Body of pancreas (tissue), 4 donors: ENCODE data around the gene TGFB3. TPM values are rescaled to one million over a fixed set of nuclear protein-coding genes. Genes with fewer than 3 reads are reported as not detected.

Source experiments
- ATAC-seq: fragments of 150-250 bp; one replicate; pipeline ENCODE4 v1.9.1; 2016
- DNase-seq, 4 donors: peaks; one replicate each; pipeline ENCODE4 v3.0.0-alpha.2; 2019
- H3K27ac ChIP-seq, 4 donors: fragments of 200-600 bp; sonication (generic); 1 replicate in 3 of 4; 2 replicates in 1 of 4; pipeline versions ENCODE4 v1.5.1 to v1.6.1; 2016 to 2019; ENCODE audit warnings: mild to moderate bottlenecking in 1 of 4, mixed read lengths in 1 of 4, moderate library complexity in 1 of 4
- H3K27me3 ChIP-seq, 2 donors: fragments of 200-600 bp; sonication (generic); one replicate each; pipeline ENCODE4 v1.6.0; 2016; ENCODE audit warnings: mild to moderate bottlenecking in 1 of 2
- H3K36me3 ChIP-seq, 2 donors: fragments of 200-600 bp; sonication (generic); replicated peaks in 1 of 2; 2 replicates each; pipeline ENCODE4 v1.5.1; 2016; ENCODE audit warnings: low read depth in 2 of 2; ENCODE audit not compliant: insufficient read depth in 1 of 2
- H3K4me1 ChIP-seq: fragments of 200-600 bp; sonication (generic); one replicate; pipeline ENCODE4 v1.6.0; 2016
- H3K4me3 ChIP-seq, 2 donors: fragments of 200-600 bp; sonication (generic); 1 replicate in 1 of 2; 2 replicates in 1 of 2; pipeline ENCODE4 v1.5.1; 2016 to 2019
- H3K9me3 ChIP-seq, 3 donors: fragments of 200-600 bp; sonication (generic); 1 replicate in 2 of 3; 2 replicates in 1 of 3; pipeline ENCODE4 v1.5.1; 2016
- POLR2A ChIP-seq, 3 donors: fragments of 450-650 bp; IDR thresholded peaks; one replicate each; pipeline ENCODE4 v1.6.1; 2016; ENCODE audit warnings: antibody characterized with exemption in 3 of 3, mild to moderate bottlenecking in 2 of 3
- WGBS, 2 donors: methylation state at CpG; one replicate each; pipeline ENCODE4 v1.1.5; 2017; 5-methylcytosine and 5-hydroxymethylcytosine counted together
- intact Hi-C: fragments of 100-400 bp; cut with DNase I; formaldehyde crosslinking; loops from one replicate; pipeline ENCODE4 v1.15.1; 2023
- total RNA-seq, 2 donors: library from RNA; depleted of rRNA; stranded (reverse); fragments of >200 nt; gene quantifications; one replicate each; pipeline ENCODE4 v1.1.0, GENCODE V29; 2016
- TF ChIP-seq, protein P1 (sequence below), 7 experiments: fragments of 450-650 bp in 4 of 7; fragments of 200-600 bp in 3 of 7; sonication (generic) in 3 of 7; IDR thresholded peaks; one replicate each; pipeline ENCODE4 v1.5.1; 2016 to 2019; ENCODE audit warnings: antibody characterized with exemption in 7 of 7

The TGFB3 gene
- total RNA-seq, 2 donors from 2014 or later = 23.6 to 30.7 TPM

DNA sequence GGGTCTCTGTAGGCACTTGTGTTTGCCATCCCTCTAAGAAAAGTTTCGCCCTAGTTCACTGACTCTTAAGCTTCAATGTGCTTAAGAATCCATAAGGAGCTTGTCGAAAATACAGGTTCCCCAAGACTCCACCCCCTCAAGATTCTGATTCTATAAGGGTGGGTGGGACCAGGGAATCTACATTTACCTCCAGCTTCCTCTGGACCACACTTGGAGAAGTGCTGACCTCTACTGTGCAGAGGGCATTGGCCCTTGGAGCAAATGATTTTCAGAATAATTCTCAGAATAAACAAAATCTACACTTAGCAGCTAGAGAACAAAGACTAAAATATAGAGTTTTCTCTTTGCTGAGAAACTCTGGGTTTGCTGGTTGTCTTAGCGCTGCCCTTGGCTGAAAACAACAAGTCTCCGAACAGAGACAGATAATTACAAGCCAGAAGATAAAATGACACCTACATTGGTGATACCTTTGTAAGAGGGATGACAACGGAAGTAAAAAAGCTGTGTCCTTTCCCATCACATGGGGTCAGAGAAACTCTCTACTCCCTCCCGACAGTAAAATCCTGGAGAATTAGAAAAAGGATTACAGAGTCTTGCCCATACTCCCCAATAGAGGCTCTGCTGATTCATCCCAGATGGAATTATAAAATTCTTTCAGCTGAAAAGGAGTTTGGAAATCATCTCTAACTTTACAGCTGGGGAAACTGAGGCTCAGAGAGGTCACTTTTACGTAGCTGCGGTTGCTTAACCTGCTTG, 4.8 kb downstream of the TGFB3 start:
- Histone ChIP-seq H3K9me3 (no peaks in the 10 kb centered on the region), H3K4me1 (peaks cover 59% of the 10 kb centered on the region), H3K36me3 (no peaks in the 10 kb centered on the region), H3K27me3 (no peaks in the 10 kb centered on the region), H3K4me3 (no peak overlapping the region), H3K27ac (no peak overlapping the region)
- ATAC-seq = no peak
- no peak for DNase-seq
- intact Hi-C loops = loop anchor here (5.0 to 10.0 kb wide), 2 partner anchors 70 to 402 kb away; partner anchors contain the start of gene FLVCR2
- TF ChIP-seq, protein P1, sequence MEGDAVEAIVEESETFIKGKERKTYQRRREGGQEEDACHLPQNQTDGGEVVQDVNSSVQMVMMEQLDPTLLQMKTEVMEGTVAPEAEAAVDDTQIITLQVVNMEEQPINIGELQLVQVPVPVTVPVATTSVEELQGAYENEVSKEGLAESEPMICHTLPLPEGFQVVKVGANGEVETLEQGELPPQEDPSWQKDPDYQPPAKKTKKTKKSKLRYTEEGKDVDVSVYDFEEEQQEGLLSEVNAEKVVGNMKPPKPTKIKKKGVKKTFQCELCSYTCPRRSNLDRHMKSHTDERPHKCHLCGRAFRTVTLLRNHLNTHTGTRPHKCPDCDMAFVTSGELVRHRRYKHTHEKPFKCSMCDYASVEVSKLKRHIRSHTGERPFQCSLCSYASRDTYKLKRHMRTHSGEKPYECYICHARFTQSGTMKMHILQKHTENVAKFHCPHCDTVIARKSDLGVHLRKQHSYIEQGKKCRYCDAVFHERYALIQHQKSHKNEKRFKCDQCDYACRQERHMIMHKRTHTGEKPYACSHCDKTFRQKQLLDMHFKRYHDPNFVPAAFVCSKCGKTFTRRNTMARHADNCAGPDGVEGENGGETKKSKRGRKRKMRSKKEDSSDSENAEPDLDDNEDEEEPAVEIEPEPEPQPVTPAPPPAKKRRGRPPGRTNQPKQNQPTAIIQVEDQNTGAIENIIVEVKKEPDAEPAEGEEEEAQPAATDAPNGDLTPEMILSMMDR (IDR thresholded peaks at IDR 0.05) = no peak
- no peak for TF ChIP-seq POLR2A (IDR thresholded peaks at IDR 0.05)
- 69 to 70% methylated on average over 8 of the region's 8 CpGs for WGBS, 2 donors

DNA sequence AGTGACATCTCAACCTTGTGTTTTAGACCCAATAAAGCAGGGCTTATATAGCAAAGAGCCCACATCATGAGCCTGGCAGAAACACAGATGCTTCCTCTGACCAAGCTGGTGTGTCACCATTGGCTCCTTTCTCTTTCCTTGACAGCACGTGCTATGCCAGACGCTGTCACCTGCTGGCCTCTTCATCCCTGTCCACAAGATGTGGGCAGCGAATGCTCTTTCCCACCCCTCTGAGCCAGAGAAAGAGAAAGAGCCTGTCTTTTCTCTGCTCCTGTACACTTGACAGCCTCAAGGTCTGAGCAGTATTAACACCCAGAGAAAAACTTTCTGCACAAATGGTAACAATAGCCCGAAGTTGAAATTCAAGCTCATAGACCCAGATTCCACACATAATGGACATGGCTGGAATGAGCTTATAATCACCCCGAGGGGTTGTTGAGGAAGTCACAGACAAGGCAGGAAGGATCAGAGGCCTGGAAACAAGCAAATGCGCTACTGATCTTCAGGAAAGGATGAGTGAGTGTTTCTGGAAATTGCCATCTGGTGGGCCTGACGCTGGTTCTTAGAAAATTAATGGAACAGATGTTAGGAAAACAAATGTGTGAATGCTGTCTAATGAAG, 8.9 kb downstream of the TGFB3 start:
- Histone ChIP-seq H3K4me3 (no peak overlapping the region), H3K4me1 (peaks cover 22% of the 10 kb centered on the region), H3K27me3 (no peaks in the 10 kb centered on the region), H3K27ac (no peak overlapping the region), H3K9me3 (no peaks in the 10 kb centered on the region), H3K36me3 (no peaks in the 10 kb centered on the region)
- no peak for TF ChIP-seq POLR2A (IDR thresholded peaks at IDR 0.05)
- TF ChIP-seq, protein P1 (IDR thresholded peaks at IDR 0.05) = no peak
- 45 to 48% methylated on average over 7 of the region's 7 CpGs for WGBS, 2 donors
- intact Hi-C loops = loop anchor here (10.0 kb wide), 1 partner anchor 398 kb away; the partner anchor contains the start of gene FLVCR2
- ATAC-seq (no peak), DNase-seq (no peak)

DNA sequence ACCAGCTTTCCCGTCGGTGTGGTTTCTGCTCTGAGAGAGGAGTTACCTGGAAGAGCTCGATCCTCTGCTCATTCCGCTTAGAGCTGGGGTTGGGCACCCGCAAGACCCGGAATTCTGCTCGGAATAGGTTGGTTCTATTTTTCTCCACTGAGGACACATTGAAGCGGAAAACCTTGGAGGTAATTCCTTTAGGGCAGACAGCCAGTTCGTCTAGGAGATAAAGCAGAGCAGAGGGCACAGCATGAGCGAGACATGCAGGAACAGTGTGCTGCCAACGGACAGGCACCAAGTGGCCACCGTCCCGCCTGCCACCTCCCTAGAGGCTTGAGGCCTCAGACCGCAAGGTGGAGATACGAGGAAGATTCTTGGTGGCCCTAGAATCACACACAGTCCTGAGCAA, 10.3 kb downstream of the TGFB3 start:
- intact Hi-C loops = loop anchor here (10.0 kb wide), 1 partner anchor 397 kb away; the partner anchor contains the start of gene FLVCR2
- 93 to 95% methylated on average over 12 to 15 of the region's 15 CpGs for WGBS, 2 donors
- Histone ChIP-seq H3K4me1 (peaks cover 13% of the 10 kb centered on the region), H3K36me3 (no peaks in the 10 kb centered on the region), H3K4me3 (no peak overlapping the region), H3K9me3 (no peaks in the 10 kb centered on the region), H3K27me3 (no peaks in the 10 kb centered on the region), H3K27ac (no peak overlapping the region)
- TF ChIP-seq, protein P1 (IDR thresholded peaks at IDR 0.05) = no peak
- TF ChIP-seq POLR2A (IDR thresholded peaks at IDR 0.05) = no peak
- ATAC-seq (no peak), DNase-seq (no peak)

DNA sequence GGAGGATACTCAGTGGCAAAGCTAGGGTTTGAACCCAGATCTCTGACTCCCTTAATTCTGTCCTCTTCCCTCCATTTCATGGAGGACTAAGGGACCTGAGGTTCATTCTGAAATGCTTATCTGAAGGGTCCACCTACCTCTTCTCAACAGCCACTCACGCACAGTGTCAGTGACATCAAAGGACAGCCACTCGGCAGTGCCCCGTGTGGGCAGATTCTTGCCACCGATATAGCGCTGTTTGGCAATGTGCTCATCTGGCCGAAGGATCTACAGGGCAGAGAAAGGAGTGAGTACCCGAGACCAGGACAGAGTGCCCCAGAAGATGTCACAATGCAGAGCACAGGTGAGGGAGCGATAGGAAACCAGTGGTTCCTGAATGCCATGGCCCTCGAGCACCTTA, 10.8 kb downstream of the TGFB3 start:
- no peak for TF ChIP-seq POLR2A (IDR thresholded peaks at IDR 0.05)
- TF ChIP-seq, protein P1 (IDR thresholded peaks at IDR 0.05) = no peak
- 82 to 93% methylated on average over 8 to 9 of the region's 9 CpGs for WGBS, 2 donors
- H3K4me1 ChIP-seq = peaks cover 13% of the 10 kb centered on the region
- no peak for ATAC-seq
- no peaks in the 10 kb centered on the region for H3K36me3 ChIP-seq
- no peaks in the 10 kb centered on the region for H3K9me3 ChIP-seq
- intact Hi-C loops = loop anchor here (10.0 kb wide), 1 partner anchor 396 kb away; the partner anchor contains the start of gene FLVCR2
- no peak for DNase-seq
- no peak overlapping the region for H3K4me3 ChIP-seq
- no peak overlapping the region for H3K27ac ChIP-seq
- H3K27me3 ChIP-seq = no peaks in the 10 kb centered on the region
